Activated T-cell treated with anti-CD3 and anti-CD28 coated beads, Interleukin-2, amount 50 U/mL, for 72 hours (primary cell): Measurements from ENCODE around the gene SELENON. TPM values are rescaled to one million over a fixed set of nuclear protein-coding genes. Genes with fewer than 3 reads are reported as not detected.

Source experiments
- ATAC-seq, 2 donors: fragments of 150-1000 bp; cut with Tn5 transposase; replicated peaks in 1 of 2; 2 replicates each; pipeline ENCODE4 v1.10.0; 2021; ENCODE audit warnings: moderate library complexity in 2 of 2, mild to moderate bottlenecking in 1 of 2
- DNase-seq, 2 donors: peaks; one replicate each; pipeline ENCODE4 v3.0.0; 2021 to 2022; ENCODE audit warnings: mixed read lengths in 1 of 2
- H3K27ac Mint-ChIP-seq: one replicate; pipeline ENCODE4 v1.8.0; 2022; ENCODE audit warnings: mild to moderate bottlenecking, moderate library complexity, mixed read lengths
- H3K27me3 Mint-ChIP-seq: one replicate; pipeline ENCODE4 v1.8.0; 2022; ENCODE audit warnings: low read depth, mixed read lengths
- H3K36me3 Mint-ChIP-seq, 2 donors: one replicate each; pipeline ENCODE4 v1.8.0; 2022; ENCODE audit warnings: mixed read lengths in 2 of 2, mild to moderate bottlenecking in 1 of 2; ENCODE audit not compliant: insufficient read depth in 2 of 2
- H3K4me1 Mint-ChIP-seq: one replicate; pipeline ENCODE4 v1.8.0; 2022; ENCODE audit warnings: low read depth, mixed read lengths
- H3K4me3 Mint-ChIP-seq, 2 donors: one replicate each; pipeline ENCODE4 v1.8.0; 2022; ENCODE audit warnings: mild to moderate bottlenecking in 2 of 2, mixed read lengths in 2 of 2, moderate library complexity in 2 of 2
- H3K9me3 Mint-ChIP-seq, 2 donors: one replicate each; pipeline ENCODE4 v1.8.0; 2022; ENCODE audit warnings: mixed read lengths in 2 of 2
- total RNA-seq, 2 donors: library from RNA; stranded (reverse); gene quantifications; one replicate each; pipeline ENCODE4 v1.2.3, GENCODE V29; 2022

SELENON gene
- total RNA-seq, 2 donors from 2014 or later, result 29.5 to 31.1 TPM

GRCh38 chr1:25804244-25804963 is 4.4 kb downstream of the SELENON start:
- H3K36me3 Mint-ChIP-seq, result peaks cover 0 to 2% of the 10 kb centered on the region in 2 donors

GRCh38 chr1:25804964-25805862 is 5.2 kb downstream of the SELENON start:
- no peaks in the 10 kb centered on the region for H3K27me3 Mint-ChIP-seq
- peaks cover 53% of the 10 kb centered on the region for H3K4me1 Mint-ChIP-seq
- DNase-seq (no peak), ATAC-seq (no peak)
- peaks cover 0 to 2% of the 10 kb centered on the region in 2 donors for H3K36me3 Mint-ChIP-seq
- peak overlapping the region; percentile 25 for H3K27ac Mint-ChIP-seq
- H3K9me3 Mint-ChIP-seq, result no peaks in the 10 kb centered on the region
- H3K4me3 Mint-ChIP-seq, result peak overlapping the region; percentile 23 to 62

More at GRCh38 chr1:25804244-25804963, 4.4 kb downstream of the SELENON start:
- peak; percentile 61 to 65 for DNase-seq
- Mint-ChIP-seq H3K4me1 (peaks cover 50% of the 10 kb centered on the region), H3K9me3 (no peaks in the 10 kb centered on the region), H3K27me3 (no peaks in the 10 kb centered on the region), H3K4me3 (peak overlapping the region; percentile 54 to 68), H3K27ac (peak overlapping the region; percentile 25)
- peak; percentile 73 to 77 for ATAC-seq

GRCh38 chr1:25805863-25806225 is 5.9 kb downstream of the SELENON start:
- Mint-ChIP-seq H3K27ac (no peak overlapping the region), H3K9me3 (no peaks in the 10 kb centered on the region), H3K4me3 (no peak overlapping the region), H3K4me1 (peaks cover 52% of the 10 kb centered on the region), H3K27me3 (no peaks in the 10 kb centered on the region), H3K36me3 (peaks cover 0 to 2% of the 10 kb centered on the region in 2 donors)
- ATAC-seq (no peak), DNase-seq (no peak)

GRCh38 chr1:25806418-25806817 is 6.4 kb downstream of the SELENON start:
- Mint-ChIP-seq H3K9me3 (no peaks in the 10 kb centered on the region), H3K27ac (no peak overlapping the region), H3K27me3 (no peaks in the 10 kb centered on the region), H3K4me3 (no peak overlapping the region), H3K4me1 (peaks cover 48% of the 10 kb centered on the region), H3K36me3 (peaks cover 0 to 2% of the 10 kb centered on the region in 2 donors)
- DNase-seq (no peak), ATAC-seq (no peak)

DNA sequence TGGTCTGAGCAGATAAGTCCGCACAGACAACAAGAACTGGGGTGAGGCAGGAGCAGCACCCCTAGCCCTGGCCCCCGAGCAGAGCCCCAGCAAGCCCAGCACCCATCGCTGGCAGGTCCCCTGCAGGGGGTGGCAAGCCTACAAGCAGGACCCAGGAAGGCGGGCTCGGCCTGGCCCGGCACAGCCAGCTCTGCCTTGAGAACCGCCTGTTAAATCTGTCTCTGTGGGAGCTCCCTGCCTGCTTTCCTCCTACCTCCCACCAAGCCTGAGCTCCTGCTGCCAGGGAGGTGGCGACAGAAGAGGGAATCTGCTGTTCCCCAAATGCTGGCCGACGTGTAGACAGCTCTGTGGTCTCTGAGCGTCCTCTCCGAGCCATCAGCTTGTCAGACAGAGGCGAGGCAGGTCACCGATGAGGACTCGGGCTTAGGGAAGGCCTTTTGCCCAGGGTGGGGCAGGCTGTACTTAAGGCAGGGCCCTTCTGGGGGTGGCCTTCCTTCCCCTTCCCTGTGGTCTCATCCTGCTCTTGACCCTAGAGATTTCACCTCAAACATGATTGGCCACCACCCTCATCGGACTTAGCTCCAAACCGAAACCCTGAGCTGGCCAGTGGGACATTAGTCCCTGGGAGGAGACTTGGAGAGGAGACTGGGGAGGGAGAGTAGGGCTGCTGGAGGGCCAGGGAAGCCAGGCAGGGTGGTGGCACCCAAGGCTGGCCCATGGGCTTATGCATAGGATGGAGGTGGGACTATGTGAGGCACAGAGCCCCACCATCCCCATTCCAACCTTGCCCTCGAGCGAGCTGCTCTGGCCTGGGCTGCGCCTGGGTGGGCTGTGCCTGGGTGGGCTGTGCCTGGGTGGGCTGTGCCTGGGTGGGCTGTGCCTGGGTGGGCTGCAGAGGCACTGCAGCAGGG is 7.7 kb downstream of the SELENON start:
- no peak for DNase-seq
- no peaks in the 10 kb centered on the region for H3K27me3 Mint-ChIP-seq
- ATAC-seq, result no peak
- no peak overlapping the region for H3K4me3 Mint-ChIP-seq
- no peak overlapping the region for H3K27ac Mint-ChIP-seq
- H3K4me1 Mint-ChIP-seq, result peaks cover 39% of the 10 kb centered on the region
- no peaks in the 10 kb centered on the region for H3K36me3 Mint-ChIP-seq
- H3K9me3 Mint-ChIP-seq, result no peaks in the 10 kb centered on the region

DNA sequence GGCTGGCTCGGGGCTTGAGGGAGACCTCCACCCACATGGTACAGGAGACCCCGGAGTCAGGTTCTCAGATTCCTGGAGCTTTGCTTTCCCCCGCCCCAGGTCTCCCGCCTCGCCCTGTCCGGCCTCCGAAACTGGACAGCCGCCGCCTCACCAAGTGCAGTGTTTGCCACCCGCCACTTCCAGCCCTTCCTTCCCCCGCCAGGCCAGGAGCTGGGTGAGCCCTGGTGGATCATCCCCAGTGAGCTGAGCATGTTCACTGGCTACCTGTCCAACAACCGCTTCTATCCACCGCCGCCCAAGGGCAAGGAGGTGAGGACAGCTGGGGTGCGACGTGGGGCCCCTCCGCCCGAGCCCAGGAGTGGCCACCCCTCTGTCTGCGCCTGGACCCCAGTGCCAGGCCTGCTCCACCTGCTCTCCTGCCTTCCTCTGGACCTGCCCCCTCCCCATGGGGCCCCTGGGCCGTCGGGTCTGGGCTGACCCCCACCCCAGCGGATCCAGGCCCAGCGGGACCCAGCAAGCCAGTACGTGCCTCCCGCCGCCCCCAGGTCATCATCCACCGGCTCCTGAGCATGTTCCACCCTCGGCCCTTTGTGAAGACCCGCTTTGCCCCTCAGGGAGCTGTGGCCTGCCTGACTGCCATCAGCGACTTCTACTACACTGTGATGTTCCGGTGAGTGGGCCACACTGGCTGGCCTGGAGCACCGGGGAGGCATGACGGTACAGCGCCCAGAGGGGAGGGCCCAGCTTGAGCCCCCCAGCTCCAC is 8.7 kb downstream of the SELENON start:
- Mint-ChIP-seq H3K4me3 (no peak overlapping the region), H3K9me3 (no peaks in the 10 kb centered on the region), H3K36me3 (no peaks in the 10 kb centered on the region), H3K27me3 (no peaks in the 10 kb centered on the region), H3K4me1 (peaks cover 31% of the 10 kb centered on the region), H3K27ac (no peak overlapping the region)
- no peak for DNase-seq
- ATAC-seq, result no peak

DNA sequence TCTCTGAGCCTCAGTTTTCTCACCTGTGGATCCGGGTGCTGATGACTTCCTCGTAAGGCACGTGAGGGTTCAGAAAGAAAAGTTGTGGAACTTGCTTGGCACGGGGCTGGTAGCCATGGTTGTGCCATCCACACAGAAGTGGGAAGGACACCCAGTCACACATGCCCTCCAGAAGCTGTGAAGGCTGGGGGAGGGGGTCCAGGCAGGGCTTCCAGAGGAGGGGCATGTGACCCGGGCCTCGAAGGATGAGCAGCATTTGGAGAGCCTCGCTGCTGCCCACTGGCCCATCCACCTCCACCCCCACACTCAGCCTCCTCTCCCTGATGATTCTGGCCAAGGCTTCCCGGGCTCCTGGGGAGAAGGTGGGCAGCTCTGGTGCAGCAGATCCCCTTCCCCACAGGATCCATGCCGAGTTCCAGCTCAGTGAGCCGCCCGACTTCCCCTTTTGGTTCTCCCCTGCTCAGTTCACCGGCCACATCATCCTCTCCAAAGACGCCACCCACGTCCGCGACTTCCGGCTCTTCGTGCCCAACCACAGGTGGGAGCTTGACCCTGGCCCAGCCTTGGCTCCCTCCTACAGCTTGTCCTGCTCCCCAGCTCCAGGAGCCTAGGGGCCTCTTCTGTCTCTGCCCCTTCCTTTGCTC is 9.4 kb downstream of the SELENON start:
- Mint-ChIP-seq H3K4me1 (peaks cover 24% of the 10 kb centered on the region), H3K27ac (no peak overlapping the region), H3K4me3 (no peak overlapping the region), H3K36me3 (no peaks in the 10 kb centered on the region), H3K27me3 (no peaks in the 10 kb centered on the region), H3K9me3 (no peaks in the 10 kb centered on the region)
- DNase-seq (no peak), ATAC-seq (no peak)

- Mint-ChIP-seq H3K9me3 (no peaks in the 10 kb centered on the region), H3K36me3 (no peaks in the 10 kb centered on the region), H3K4me1 (peaks cover 18% of the 10 kb centered on the region), H3K27ac (no peak overlapping the region), H3K27me3 (no peaks in the 10 kb centered on the region), H3K4me3 (no peak overlapping the region)
- no peak for DNase-seq
- ATAC-seq, result no peak
These were observed 9.9 kb downstream of the SELENON start for GRCh38 chr1:25809929-25810328.

DNA sequence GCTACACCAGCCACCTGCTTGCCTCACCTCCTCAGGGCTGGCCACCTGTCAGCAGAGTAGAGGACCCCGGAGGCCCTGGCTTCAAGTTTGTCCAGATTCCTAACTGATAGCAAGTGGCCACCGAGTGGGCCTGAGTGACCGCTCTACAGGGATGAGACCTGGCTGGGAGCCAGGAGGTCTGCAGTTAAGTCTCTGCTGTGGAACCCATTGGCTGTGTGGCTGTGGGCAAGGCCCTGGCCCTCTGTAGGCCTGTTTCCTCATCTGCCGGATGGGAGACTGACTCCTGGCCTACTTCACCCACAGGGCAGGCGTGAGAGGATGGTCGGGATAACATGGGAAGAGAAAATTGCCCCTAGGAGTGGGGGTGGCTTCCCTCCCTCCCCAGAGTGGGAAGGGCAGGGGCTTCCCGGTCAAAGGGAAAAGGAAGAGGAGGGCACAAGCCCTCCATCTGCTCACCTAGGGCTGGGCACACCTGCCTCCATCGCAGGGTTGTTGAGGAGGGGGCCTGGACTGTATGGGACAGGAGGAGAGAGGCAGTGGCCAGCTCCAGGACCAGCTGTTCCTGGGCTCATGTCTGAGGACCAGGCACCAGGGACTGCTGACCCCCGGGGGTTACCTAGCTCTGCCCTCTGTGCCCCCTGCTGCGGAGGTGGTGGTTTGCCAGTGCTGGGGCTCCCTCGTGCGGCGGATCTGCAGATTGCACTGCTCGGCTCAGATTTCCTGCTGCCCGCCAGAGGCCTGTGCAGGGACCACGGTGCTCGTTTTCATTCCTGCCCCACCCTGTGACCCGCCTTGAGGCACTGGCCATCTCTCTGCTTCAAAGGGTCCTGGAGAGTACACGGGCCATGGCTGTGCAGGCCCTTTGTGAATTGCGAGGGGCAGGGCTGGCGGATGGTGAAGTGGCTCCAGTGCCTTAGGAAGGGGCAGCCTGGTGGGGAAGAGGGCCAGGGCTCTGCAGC is 10.6 kb downstream of the SELENON start:
- ATAC-seq (peak; percentile 78 to 79), DNase-seq (peak; percentile 82 to 85)
- Mint-ChIP-seq H3K27me3 (no peaks in the 10 kb centered on the region), H3K9me3 (no peaks in the 10 kb centered on the region), H3K36me3 (no peaks in the 10 kb centered on the region), H3K4me1 (peaks cover 14% of the 10 kb centered on the region), H3K27ac (peak overlapping the region; percentile 22), H3K4me3 (no peak overlapping the region)

- H3K27ac Mint-ChIP-seq, result no peak overlapping the region
- no peaks in the 10 kb centered on the region for H3K9me3 Mint-ChIP-seq
- DNase-seq (no peak), ATAC-seq (no peak)
- no peaks in the 10 kb centered on the region for H3K27me3 Mint-ChIP-seq
- H3K36me3 Mint-ChIP-seq, result no peaks in the 10 kb centered on the region
- H3K4me3 Mint-ChIP-seq, result no peak overlapping the region
- H3K4me1 Mint-ChIP-seq, result peaks cover 9% of the 10 kb centered on the region
These were observed 11.5 kb downstream of the SELENON start for GRCh38 chr1:25811384-25812082.
